Stimulated activated CD4-positive, alpha-beta T cell treated with anti-CD3 and anti-CD28 coated beads, Interleukin-1b, Interleukin-23, amount 100 ng/mL, for 24 hours (primary cell): Measurements from ENCODE around the gene LTBP4.
"Not testable (repeated sequence)": the region's sequence is repeated elsewhere in the genome, so short reads cannot be mapped to it uniquely, and the experiment has no call there.

Experiments
- DNase-seq, 4 experiments: peaks; one replicate each; pipeline ENCODE4 v3.0.0-alpha.2; 2020; ENCODE audit warnings: low read depth in 4 of 4, low spot score in 1 of 4

The LTBP4 gene

DNA sequence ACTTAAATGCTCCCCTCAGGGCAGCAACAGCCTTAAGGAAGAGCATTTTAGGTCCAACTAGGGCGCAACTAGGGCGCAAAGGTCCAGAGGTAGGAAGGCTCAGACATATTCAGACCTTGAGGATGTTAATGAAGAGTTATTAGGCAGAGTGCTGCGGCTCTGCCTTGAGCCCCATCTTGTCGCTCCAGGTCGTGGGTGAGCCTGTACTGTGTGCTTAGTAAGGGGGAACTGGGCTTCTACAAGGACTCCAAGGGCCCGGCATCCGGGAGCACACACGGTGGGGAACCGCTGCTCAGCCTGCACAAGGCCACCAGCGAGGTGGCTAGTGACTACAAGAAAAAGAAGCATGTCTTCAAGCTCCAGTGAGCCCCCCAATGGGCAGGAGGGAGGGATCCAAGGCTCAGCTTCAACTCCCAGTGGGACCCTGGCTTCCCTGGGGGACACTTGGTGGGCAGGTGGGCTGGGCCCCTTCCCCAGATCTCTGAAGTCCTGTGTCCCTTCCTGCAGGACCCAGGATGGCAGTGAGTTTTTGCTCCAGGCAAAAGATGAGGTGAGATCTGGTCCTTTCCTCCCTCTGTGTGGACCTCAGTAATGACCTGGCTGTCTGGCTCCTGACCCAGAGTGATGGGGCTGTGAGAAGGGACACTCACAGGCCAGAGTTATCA, 29.2 kb upstream of the LTBP4 start:
- DNase-seq, result no peak

DNA sequence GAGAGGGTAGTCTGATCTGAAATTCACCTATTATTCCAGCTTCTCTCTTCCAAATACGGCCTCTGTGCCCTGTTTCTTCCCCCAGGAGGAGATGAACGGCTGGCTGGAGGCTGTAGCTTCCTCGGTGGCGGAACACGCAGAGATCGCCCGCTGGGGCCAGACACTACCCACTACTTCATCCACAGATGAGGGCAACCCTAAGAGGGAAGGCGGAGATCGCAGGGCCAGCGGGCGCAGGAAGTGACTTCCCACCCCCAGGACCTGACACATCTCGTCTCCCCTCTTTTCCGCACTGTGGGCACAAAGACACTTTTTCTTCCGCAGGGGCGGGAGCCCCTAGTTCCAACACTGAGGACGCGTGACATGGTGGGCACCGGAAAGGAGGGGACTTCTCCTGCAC, 25.8 kb upstream of the LTBP4 start:
- DNase-seq, result no peak

DNA sequence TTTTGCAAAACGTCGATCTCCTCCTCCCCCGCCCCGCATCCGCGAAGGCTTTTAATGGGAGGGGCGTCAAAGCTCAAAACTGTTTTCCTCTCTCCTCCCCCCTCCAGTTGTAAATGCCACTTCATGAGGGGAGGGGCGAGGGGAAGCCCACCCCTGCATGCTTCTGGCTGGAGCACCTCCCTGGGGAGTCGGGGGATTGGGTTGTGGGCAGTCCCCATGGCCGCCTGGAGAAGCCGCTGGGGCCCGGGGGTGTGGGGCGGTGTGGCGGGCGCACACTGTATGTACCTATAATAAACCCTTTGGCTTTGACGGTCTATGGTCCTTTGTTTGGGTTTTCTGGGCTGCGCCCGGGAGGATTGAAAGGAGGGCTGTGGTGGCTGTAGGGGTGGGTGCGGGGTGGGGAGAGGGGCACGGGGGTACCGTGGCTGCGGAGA, 25.0 kb upstream of the LTBP4 start:
- DNase-seq, result no peak

- DNase-seq, result peak; percentile 81 to 92 (median 84)
These were observed 24.4 kb upstream of the LTBP4 start, which contains the start of gene SHKBP1 for GRCh38 chr19:40576585-40577451. Gene SHKBP1, plus strand, starts transcription at chr19:40576873. Its CDS starts 27 bp downstream, at chr19:40576900.

GRCh38 chr19:40578442-40578908, 22.7 kb upstream of the LTBP4 start:
- DNase-seq, result no peak

GRCh38 chr19:40580619-40581018, 20.6 kb upstream of the LTBP4 start:
- no peak for DNase-seq

DNA sequence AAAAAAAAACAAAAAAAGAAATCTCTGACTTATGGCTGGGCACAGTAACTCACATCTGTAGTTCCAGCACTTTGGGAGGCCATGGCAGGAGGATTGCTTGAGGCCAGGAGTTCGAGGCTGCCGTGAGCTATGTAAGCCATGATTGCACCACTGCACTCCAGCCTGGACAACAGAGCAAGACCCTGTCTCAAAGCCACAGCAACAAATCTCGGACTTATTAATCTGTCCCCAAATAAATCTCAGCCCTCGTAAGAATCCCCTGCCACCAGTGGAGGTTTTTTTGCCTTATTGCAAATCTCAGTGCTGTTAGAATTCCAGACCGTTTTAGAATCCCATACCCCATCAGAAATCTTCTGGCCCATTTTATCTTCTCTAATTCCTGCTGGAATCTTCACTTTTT, 19.6 kb upstream of the LTBP4 start:
- DNase-seq, result no peak

DNA sequence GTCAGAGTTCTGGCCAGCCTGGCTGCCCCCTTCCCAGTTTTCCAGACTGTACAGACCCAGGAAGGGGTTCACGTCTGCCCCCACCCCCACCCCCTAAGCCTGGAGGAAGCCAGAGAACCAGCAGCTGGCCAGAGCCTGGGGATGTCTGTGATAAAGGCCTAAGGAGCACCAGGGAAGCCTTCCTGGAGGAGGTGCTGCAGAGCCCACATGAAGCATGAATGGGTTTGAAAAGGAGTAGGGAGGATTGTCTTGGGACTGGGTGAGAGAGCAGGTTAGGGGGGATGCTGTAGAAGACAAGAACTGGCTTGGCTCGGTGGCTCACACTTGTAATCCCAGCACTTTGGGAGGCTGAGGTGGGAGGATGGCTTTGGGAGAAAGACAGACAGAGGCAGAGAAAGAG, 18.7 kb upstream of the LTBP4 start:
- DNase-seq, result no peak

DNA sequence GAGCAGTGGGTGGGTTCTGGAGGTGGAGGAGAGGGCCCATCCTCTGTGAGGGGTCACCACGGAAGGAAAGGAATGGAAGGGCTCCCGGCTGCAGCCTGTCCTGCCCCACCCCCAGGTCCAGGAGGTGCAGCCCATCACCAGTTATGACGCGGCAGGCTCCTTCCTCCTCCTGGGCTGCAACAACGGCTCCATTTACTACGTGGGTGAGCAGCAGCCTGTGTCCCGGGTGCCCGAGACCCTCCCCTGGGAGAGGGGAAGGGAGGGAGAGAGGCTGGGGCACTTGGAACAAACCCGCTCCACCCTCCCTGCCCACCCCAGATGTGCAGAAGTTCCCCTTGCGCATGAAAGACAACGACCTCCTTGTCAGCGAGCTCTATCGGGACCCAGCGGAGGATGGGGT, 17.9 kb upstream of the LTBP4 start:
- DNase-seq, result no peak

- DNase-seq, result no peak
These were observed 17.2 kb upstream of the LTBP4 start for GRCh38 chr19:40584007-40584406.

- DNase-seq, result no peak
These were observed 15.8 kb upstream of the LTBP4 start for GRCh38 chr19:40585241-40585981.

- DNase-seq, result no peak
These were observed 15.2 kb upstream of the LTBP4 start for GRCh38 chr19:40585982-40586422.

DNA sequence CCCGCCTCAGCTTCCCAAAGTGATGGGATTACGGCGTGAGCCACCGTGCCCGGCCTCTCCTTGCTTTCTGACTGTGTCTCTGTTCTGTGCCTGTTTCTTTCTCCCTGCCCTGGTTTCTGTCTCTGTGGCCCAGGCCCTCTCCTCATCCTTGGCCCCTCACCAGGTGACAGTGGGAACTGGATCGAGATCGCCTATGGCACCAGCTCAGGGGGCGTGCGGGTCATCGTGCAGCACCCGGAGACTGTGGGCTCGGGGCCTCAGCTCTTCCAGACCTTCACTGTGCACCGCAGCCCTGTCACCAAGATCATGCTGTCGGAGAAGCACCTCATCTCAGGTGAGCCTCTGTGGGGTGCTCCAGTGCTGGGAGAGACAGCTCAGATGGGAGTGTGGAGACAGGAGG, 14.6 kb upstream of the LTBP4 start:
- DNase-seq, result no peak

DNA sequence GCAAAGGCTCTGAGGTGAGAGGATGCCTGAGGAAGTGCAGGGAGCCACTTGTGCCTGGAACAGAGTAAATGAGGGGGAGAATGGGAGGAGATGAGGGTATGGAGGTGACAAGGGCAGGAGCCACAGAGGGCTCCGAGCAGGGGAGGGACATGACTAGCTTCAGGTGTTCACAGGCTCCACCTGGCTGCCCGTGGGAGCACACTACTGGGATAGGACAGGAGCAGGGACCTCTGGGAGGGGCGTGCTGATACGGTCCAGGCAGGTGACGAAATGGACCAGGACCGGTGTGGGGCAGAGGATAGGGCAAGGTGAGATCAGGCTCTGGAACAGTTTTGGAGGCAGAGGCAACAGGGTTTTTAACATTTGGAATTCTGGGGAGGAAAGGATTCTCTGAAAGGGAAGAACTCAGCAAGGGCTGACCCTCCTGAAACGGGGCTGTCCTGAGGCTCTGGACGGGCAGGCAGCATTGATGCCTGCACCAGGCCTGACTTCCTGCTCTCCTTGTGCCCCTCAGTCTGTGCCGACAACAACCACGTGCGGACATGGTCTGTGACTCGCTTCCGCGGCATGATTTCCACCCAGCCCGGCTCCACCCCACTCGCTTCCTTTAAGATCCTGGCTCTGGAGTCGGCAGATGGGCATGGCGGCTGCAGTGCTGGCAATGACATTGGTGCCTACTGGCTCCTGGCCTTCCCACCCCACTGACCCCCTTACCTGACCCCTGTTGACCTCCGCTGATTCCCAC, 12.9 kb upstream of the LTBP4 start:
- DNase-seq, result no peak

DNA sequence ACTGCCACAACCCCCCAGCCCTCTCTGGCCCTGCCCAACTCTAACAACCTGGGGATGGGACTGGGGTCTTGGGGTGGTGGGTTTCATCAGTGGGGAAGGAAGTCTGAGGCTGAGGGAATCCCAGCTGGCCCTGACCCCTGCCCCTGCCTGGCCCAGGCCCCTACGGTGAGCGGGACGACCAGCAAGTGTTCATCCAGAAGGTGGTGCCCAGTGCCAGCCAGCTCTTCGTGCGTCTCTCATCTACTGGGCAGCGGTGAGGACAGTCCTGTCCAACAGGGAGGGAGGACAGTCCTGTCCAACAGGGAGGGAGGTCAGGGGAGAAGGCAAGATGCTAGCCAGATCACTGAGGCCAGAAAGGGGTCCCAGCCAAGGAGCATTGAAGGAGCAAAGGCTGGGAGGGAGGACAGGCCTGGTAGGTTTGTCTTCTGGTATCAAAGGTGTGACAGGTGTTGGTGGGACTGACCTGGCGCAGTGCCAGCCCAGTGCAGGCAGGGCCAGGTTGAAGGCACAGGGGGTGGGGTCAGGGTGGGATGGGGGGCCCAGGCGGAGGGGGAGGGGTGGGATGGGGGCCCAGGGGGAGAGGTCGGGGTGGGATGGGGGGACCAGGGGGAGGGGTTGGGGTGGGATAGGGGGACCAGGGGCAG, 12.1 kb upstream of the LTBP4 start:
- DNase-seq, result no peak

DNA sequence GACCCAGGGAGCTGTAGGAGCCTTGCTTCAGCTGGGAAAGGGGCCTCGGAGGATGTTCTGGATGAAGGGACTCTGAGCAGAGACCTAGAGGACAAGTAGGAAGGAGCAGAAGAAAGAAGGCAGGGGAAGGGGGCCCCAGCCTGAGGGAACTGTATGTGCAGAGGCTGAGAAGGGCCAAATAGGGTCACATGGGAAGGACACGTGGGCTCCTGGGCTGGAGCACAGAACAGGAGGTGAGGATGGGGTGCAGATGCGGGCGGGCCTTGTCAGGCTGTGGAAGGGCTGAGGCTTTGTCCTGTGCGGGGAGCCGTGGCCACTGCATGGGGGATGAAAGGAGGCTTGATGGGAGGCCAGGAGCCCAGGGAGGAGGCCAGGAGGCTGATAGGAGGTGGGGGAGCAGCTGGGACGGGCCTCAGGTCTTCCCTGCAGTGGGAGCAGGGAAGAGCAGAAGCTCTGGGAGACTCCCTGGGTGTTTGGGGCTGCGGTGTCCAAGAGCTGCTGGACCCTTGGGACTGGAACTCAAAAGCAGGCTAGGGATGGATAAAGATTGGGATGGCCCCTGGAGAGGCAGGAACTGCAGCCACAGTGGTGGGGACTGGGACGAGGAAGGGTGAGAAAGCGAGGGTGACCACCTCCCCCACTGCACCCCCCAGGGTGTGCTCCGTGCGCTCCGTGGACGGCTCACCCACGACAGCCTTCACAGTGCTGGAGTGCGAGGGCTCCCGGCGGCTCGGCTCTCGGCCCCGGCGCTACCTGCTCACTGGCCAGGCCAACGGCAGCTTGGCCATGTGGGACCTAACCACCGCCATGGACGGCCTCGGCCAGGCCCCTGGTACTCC, 11.4 kb upstream of the LTBP4 start:
- DNase-seq, result no peak

DNA sequence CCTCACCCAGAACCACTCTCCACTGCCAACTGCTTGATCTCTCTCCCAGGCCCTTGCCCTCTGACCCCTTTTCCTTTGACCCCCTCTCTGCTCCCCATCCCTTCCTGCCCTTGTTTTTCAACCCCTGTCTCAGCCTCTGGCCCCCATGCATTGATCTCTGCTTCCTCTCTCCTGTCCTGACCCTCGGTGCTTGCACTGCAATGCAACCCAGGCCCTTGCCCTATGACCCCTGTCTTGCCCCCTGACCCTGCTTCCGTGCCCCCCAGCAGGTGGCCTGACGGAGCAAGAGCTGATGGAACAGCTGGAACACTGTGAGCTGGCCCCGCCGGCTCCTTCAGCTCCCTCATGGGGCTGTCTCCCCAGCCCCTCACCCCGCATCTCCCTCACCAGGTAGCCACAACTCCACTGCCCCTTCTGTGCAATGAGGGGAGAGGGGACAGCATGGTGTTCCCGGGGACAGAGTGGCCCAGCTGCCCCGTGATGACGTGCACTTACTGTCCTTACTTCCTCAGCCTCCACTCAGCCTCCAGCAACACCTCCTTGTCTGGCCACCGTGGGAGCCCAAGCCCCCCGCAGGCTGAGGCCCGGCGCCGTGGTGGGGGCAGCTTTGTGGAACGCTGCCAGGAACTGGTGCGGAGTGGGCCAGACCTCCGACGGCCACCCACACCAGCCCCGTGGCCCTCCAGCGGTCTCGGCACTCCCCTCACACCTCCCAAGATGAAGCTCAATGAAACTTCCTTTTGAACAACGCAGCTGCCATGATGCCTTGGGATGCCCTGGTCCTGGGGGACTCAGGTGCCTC, 10.5 kb upstream of the LTBP4 start:
- DNase-seq, result no peak

- not testable (repeated sequence) for DNase-seq
These were observed 9.4 kb upstream of the LTBP4 start for GRCh38 chr19:40591724-40592123.

DNA sequence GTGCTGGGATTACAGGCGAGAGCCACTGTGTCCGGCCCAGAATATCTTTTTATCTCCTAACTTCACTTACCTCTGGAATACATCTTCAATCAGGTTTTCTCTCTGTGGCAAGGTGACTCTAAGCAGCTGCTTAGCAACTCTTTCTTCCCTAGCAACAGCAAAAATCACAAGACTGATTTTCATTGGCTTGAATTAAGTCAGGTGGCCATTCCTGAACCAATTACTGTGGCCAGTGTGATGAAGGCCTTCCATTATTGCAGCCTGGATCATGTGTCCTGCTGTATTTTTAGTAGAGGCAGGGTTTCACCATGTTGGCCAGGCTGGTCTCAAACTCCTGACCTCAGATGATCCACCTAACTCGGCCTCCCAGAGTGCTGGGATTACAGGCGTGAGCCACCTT, 9.0 kb upstream of the LTBP4 start:
- DNase-seq, result no peak
